A673 (cell line): ENCODE measurements around the gene TACC3. TPM values are rescaled to one million over a fixed set of nuclear protein-coding genes. Genes with fewer than 3 reads are reported as not detected.
A peak's percentile ranks its signal among the peaks of the same experiment; 100 is the strongest.

Experiments
- BruUV-seq: library from RNA; stranded (reverse); fragments of 400-500 nt; replicated peaks from 2 replicates; lab custom pipeline; 2021; lab: Mats Ljungman, UMichigan
- CTCF ChIA-PET: fragments of 300-600 bp; sonication (Branson Sonifier 250); formaldehyde crosslinking; loops from one replicate; lab custom pipeline; 2022; ENCODE audit warnings: antibody characterized with exemption; lab: Charles Lee
- POLR2A ChIA-PET: fragments of 300-600 bp; sonication (Branson Sonifier 250); formaldehyde crosslinking; loops from one replicate; lab custom pipeline; 2022; ENCODE audit warnings: antibody characterized with exemption; ENCODE audit not compliant: low non-redundant PET; lab: Charles Lee
- DNase-seq: peaks from one replicate; pipeline ENCODE4 v3.0.0-alpha.2; 2015; ENCODE audit warnings: low spot score
- H3K27ac ChIP-seq: fragments of 200-600 bp; sonication (generic); 2 replicates; pipeline ENCODE4 v1.5.1; 2016; ENCODE audit warnings: mixed run types, low read depth, mild to moderate bottlenecking, mixed read lengths, antibody characterized with exemption, low read length; ENCODE audit not compliant: poor library complexity, severe bottlenecking
- H3K27me3 ChIP-seq: fragments of 200-600 bp; sonication (generic); replicated peaks from 2 replicates; pipeline ENCODE4 v1.6.1; 2017; ENCODE audit warnings: mixed run types, low read depth, mild to moderate bottlenecking, mixed read lengths, antibody characterized with exemption, low read length; ENCODE audit not compliant: insufficient read depth, poor library complexity
- H3K36me3 ChIP-seq: fragments of 200-600 bp; sonication (generic); 2 replicates; pipeline ENCODE4 v1.6.1; 2016; ENCODE audit warnings: mixed run types, mild to moderate bottlenecking, mixed read lengths, antibody characterized with exemption, low read length; ENCODE audit not compliant: insufficient read depth, poor library complexity, severe bottlenecking
- H3K4me1 ChIP-seq: fragments of 200-600 bp; sonication (generic); 2 replicates; pipeline ENCODE4 v1.6.1; 2017; ENCODE audit warnings: mixed run types, mild to moderate bottlenecking, mixed read lengths, antibody characterized with exemption, low read length; ENCODE audit not compliant: insufficient read depth, poor library complexity, severe bottlenecking
- H3K4me3 ChIP-seq: fragments of 200-600 bp; sonication (generic); 2 replicates; pipeline ENCODE4 v1.5.1; 2016; ENCODE audit warnings: low read depth, mixed run types, mild to moderate bottlenecking, mixed read lengths, low read length; ENCODE audit not compliant: poor library complexity, severe bottlenecking
- H3K9me3 ChIP-seq: fragments of 200-600 bp; sonication (generic); 2 replicates; pipeline ENCODE4 v1.6.1; 2016; ENCODE audit warnings: mixed run types, low read depth, mild to moderate bottlenecking, mixed read lengths, antibody characterized with exemption, low read length; ENCODE audit not compliant: poor library complexity, severe bottlenecking
- CTCF ChIP-seq: fragments of 300-800, 200-600 bp; sonication (generic); conservative IDR thresholded peaks from 2 replicates; pipeline ENCODE4 v1.5.1; 2017; ENCODE audit warnings: low read depth, mild to moderate bottlenecking, antibody characterized with exemption, low read length, moderate library complexity, mixed read lengths
- EZH2 ChIP-seq: fragments of 200-600 bp; sonication (generic); IDR thresholded peaks from 2 replicates; pipeline ENCODE4 v1.6.1; 2017; ENCODE audit warnings: borderline replicate concordance, low read depth, mild to moderate bottlenecking, mixed read lengths, antibody characterized with exemption, low read length; ENCODE audit not compliant: poor library complexity, severe bottlenecking
- intact Hi-C: fragments of 100-400 bp; cut with micrococcal nuclease; formaldehyde crosslinking; loops from one replicate; pipeline ENCODE4 v1.10.0; 2022; ENCODE audit not compliant: unreplicated experiment
- total RNA-seq: library from RNA; stranded (reverse); gene quantifications from 2 replicates; pipeline ENCODE4 v1.2.3, GENCODE V29; 2021

Gene TACC3
- total RNA-seq, 1 experiment from 2014 or later = 246 TPM

DNA sequence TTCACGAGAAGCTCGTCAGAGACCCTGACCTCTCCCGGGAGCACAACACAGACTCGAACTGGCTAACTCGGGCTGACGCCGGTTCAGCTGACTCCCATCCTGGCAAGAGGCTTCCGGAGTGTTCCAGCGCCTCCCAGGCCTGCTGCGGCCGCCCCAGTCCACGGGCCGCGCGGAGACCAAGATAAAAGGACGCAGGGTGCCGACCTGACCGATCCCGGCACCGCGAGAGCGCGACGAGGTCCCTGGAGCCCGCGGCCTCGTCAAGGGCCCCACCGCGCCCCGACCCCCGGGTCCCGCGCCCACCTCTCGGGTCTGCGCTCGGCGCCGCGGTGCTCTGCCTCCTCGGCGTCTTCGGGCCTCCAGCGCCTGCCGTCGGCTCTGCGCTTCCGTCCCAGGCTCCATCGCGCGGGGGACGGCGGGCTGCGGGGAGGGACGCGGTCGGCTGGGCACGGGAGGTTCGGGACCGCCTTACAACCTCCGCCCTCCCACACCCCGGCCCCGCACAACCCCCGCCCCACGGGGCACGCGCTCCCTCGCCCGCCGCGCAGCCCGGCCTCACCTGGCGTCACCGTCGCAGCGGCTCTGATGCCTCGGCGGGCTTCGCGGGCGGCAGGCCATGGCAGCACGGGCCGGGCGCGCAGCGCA lies 9.6 kb upstream of the TACC3 start:
- Histone ChIP-seq H3K9me3 (no peaks in the 10 kb centered on the region), H3K36me3 (peaks cover 26% of the 10 kb centered on the region), H3K27ac (peak overlapping the region; percentile 100), H3K27me3 (no peaks in the 10 kb centered on the region), H3K4me3 (peak overlapping the region; percentile 85), H3K4me1 (peaks cover 24% of the 10 kb centered on the region)
- BruUV-seq = no TSS peak
- CTCF ChIA-PET = interaction anchor here (1.0 kb wide), 1 partner anchor 18 kb away, joined by 5 read pairs; no protein-coding TSS in a partner anchor
- peak; percentile 42 for DNase-seq
- intact Hi-C loops = no loop called here
- TF ChIP-seq CTCF = no peak
- no peak for TF ChIP-seq EZH2
- POLR2A ChIA-PET = interaction anchor here (0.6 to 0.7 kb wide), 2 partner anchors 9 to 15 kb away, joined by 3 to 4 read pairs; partner anchors contain the start of genes TACC3 and TMEM129

- Histone ChIP-seq H3K4me3 (peak within 1 kb of the TSS; percentile 85), H3K27me3 (no peaks in the 10 kb centered on the region), H3K27ac (peak within 1 kb of the TSS; percentile 100), H3K9me3 (no peaks in the 10 kb centered on the region), H3K36me3 (peaks cover 31% of the 10 kb centered on the region), H3K4me1 (peaks cover 24% of the 10 kb centered on the region)
- TF ChIP-seq CTCF = no peak
- TF ChIP-seq EZH2 = no peak
- peak; percentile 98 for DNase-seq
- no TSS peak for BruUV-seq
- CTCF ChIA-PET = interaction anchor here (1.0 kb wide), 1 partner anchor 19 kb away, joined by 5 read pairs; no protein-coding TSS in a partner anchor
- POLR2A ChIA-PET = interaction anchor here (0.6 to 0.7 kb wide), 2 partner anchors 9 to 16 kb away, joined by 3 to 4 read pairs; partner anchors contain the start of genes TACC3 and TMEM129
- intact Hi-C loops = no loop called here
Measured at GRCh38 chr4:1712216-1713002, 8.9 kb upstream of the TACC3 start, which contains the start of gene SLBP. TSS of gene SLBP (minus strand) at chr4:1712319. CDS start at chr4:1712188, 131 bp downstream.

GRCh38 chr4:1713003-1713851 lies 8.1 kb upstream of the TACC3 start:
- H3K27me3 ChIP-seq = no peaks in the 10 kb centered on the region
- peak overlapping the region; percentile 85 for H3K4me3 ChIP-seq
- no TSS peak for BruUV-seq
- peaks cover 39% of the 10 kb centered on the region for H3K36me3 ChIP-seq
- POLR2A ChIA-PET = no interaction called here
- TF ChIP-seq EZH2 (no peak), CTCF (no peak)
- no peaks in the 10 kb centered on the region for H3K9me3 ChIP-seq
- peak overlapping the region; percentile 100 for H3K27ac ChIP-seq
- CTCF ChIA-PET = no interaction called here
- intact Hi-C loops = no loop called here
- DNase-seq = no peak
- H3K4me1 ChIP-seq = peaks cover 24% of the 10 kb centered on the region
